ENCODE results near the gene CYP2B6. TPM values are rescaled to one million over a fixed set of nuclear protein-coding genes. Genes with fewer than 3 reads are reported as not detected.

Gene CYP2B6
- polyA plus RNA-seq, 1 donor from 2014 or later: not detected

DNA sequence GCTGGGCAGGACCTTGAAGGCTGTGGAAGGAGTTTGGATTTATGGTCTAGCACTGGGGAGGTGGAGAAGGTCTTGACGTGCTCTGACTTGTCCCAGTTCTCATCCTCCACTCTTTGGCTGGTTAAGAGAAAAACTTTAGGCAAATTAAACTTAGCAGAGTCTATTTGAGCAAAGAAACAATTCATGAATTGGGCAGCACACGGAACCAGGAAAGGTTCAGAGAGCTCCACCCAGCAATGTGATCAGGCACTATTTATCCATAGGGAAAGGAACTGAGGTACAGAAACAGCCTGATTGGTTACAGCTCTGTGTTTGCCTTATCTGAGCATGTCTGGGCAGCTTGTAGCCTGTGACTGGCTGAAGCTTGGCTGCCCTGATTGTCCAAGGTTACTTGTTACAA, 45.4 kb upstream of the CYP2B6 start:
- H3K9me2 ChIP-seq (ENCODE audit: insufficient read depth, low read length): no peaks in the 10 kb centered on the region
- H3K27ac ChIP-seq (ENCODE audit: low read length): no peak overlapping the region
- TF ChIP-seq RAD21 (conservative IDR thresholded peaks at IDR 0.05): no peak
- TF ChIP-seq, protein P1, sequence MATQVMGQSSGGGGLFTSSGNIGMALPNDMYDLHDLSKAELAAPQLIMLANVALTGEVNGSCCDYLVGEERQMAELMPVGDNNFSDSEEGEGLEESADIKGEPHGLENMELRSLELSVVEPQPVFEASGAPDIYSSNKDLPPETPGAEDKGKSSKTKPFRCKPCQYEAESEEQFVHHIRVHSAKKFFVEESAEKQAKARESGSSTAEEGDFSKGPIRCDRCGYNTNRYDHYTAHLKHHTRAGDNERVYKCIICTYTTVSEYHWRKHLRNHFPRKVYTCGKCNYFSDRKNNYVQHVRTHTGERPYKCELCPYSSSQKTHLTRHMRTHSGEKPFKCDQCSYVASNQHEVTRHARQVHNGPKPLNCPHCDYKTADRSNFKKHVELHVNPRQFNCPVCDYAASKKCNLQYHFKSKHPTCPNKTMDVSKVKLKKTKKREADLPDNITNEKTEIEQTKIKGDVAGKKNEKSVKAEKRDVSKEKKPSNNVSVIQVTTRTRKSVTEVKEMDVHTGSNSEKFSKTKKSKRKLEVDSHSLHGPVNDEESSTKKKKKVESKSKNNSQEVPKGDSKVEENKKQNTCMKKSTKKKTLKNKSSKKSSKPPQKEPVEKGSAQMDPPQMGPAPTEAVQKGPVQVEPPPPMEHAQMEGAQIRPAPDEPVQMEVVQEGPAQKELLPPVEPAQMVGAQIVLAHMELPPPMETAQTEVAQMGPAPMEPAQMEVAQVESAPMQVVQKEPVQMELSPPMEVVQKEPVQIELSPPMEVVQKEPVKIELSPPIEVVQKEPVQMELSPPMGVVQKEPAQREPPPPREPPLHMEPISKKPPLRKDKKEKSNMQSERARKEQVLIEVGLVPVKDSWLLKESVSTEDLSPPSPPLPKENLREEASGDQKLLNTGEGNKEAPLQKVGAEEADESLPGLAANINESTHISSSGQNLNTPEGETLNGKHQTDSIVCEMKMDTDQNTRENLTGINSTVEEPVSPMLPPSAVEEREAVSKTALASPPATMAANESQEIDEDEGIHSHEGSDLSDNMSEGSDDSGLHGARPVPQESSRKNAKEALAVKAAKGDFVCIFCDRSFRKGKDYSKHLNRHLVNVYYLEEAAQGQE (IDR thresholded peaks at IDR 0.05; ENCODE audit: borderline replicate concordance): no peak
- no peak overlapping the region for H3K9ac ChIP-seq (ENCODE audit: low read length)
- no peaks in the 10 kb centered on the region for H3K79me2 ChIP-seq (replicated peaks; ENCODE audit: insufficient read depth, low read length)
- H3K27me3 ChIP-seq (ENCODE audit: insufficient read depth, low read depth, low read length): no peaks in the 10 kb centered on the region
- no peak overlapping the region for H3K4me3 ChIP-seq (ENCODE audit: low read length)
- no peaks in the 10 kb centered on the region for H3K9me3 ChIP-seq (ENCODE audit: low read length)
- H3F3A ChIP-seq (ENCODE audit: insufficient read depth, low read length, poor library complexity, severe bottlenecking): no peaks in the 10 kb centered on the region
- no peak overlapping the region for H2AFZ ChIP-seq (ENCODE audit: low read depth, low read length)
- no peaks in the 10 kb centered on the region for H3K36me3 ChIP-seq (ENCODE audit: insufficient read depth, low read length)
- no peak overlapping the region for H3K4me2 ChIP-seq (ENCODE audit: low read length)
- H4K20me1 ChIP-seq (ENCODE audit: insufficient read depth): no peaks in the 10 kb centered on the region

DNA sequence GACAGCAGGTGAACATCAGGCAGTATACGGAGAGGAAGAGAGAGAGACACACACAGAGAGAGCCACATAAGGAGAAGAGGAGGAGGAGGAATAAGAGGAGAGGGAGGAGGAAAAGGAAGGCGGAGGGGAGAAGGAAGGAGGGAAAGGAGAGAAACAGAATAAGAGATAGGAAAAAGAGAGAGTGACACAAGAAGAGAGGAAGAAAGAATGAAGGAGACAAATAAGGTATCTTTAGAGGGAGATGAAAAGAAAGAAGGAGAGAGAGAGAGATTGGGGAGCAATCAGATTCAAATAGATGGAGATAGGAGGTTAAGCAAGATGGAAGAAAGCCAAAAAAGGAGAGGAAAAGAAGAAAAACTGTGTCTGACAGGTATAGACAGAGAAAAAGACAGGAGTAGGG, 44.0 kb upstream of the CYP2B6 start:
- Histone ChIP-seq H3K9me3 (ENCODE audit: low read length) (no peaks in the 10 kb centered on the region), H4K20me1 (ENCODE audit: insufficient read depth) (no peaks in the 10 kb centered on the region), H3K4me2 (ENCODE audit: low read length) (no peak overlapping the region), H3K9me2 (ENCODE audit: insufficient read depth, low read length) (no peaks in the 10 kb centered on the region), H3K9ac (ENCODE audit: low read length) (no peak overlapping the region), H3K27me3 (ENCODE audit: insufficient read depth, low read depth, low read length) (no peaks in the 10 kb centered on the region), H3K4me3 (ENCODE audit: low read length) (no peak overlapping the region), H3K27ac (ENCODE audit: low read length) (no peak overlapping the region), H3K79me2 (replicated peaks; ENCODE audit: insufficient read depth, low read length) (no peaks in the 10 kb centered on the region), H3F3A (ENCODE audit: insufficient read depth, low read length, poor library complexity, severe bottlenecking) (no peaks in the 10 kb centered on the region), H2AFZ (ENCODE audit: low read depth, low read length) (no peak overlapping the region), H3K36me3 (ENCODE audit: insufficient read depth, low read length) (no peaks in the 10 kb centered on the region)
- TF ChIP-seq, protein P2, sequence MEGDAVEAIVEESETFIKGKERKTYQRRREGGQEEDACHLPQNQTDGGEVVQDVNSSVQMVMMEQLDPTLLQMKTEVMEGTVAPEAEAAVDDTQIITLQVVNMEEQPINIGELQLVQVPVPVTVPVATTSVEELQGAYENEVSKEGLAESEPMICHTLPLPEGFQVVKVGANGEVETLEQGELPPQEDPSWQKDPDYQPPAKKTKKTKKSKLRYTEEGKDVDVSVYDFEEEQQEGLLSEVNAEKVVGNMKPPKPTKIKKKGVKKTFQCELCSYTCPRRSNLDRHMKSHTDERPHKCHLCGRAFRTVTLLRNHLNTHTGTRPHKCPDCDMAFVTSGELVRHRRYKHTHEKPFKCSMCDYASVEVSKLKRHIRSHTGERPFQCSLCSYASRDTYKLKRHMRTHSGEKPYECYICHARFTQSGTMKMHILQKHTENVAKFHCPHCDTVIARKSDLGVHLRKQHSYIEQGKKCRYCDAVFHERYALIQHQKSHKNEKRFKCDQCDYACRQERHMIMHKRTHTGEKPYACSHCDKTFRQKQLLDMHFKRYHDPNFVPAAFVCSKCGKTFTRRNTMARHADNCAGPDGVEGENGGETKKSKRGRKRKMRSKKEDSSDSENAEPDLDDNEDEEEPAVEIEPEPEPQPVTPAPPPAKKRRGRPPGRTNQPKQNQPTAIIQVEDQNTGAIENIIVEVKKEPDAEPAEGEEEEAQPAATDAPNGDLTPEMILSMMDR (IDR thresholded peaks at IDR 0.05; ENCODE audit: poor library complexity, severe bottlenecking): no peak
- TF ChIP-seq SMC3 (conservative IDR thresholded peaks at IDR 0.05; ENCODE audit: poor library complexity): no peak
- TF ChIP-seq RAD21 (conservative IDR thresholded peaks at IDR 0.05): no peak
- TF ChIP-seq EP300 (conservative IDR thresholded peaks at IDR 0.05; ENCODE audit: poor library complexity, severe bottlenecking): no peak
- TF ChIP-seq, protein P1 (IDR thresholded peaks at IDR 0.05; ENCODE audit: borderline replicate concordance): no peak
- TF ChIP-seq EZH2 (IDR thresholded peaks at IDR 0.05; ENCODE audit: borderline replicate concordance, insufficient read depth, low read length, poor library complexity, severe bottlenecking): no peak
- no peak for TF ChIP-seq POLR2AphosphoS5 (IDR thresholded peaks at IDR 0.05)
- TF ChIP-seq TAF1 (IDR thresholded peaks at IDR 0.05; ENCODE audit: low read depth): no peak
- TF ChIP-seq MXI1 (conservative IDR thresholded peaks at IDR 0.05; ENCODE audit: poor library complexity, severe bottlenecking): no peak
